HG02970 (cell line): ENCODE measurements around the gene PWWP3B.
"Not testable (repeated sequence)": the region's sequence is repeated elsewhere in the genome, so short reads cannot be mapped to it uniquely, and the experiment has no call there.

Source experiments
- ATAC-seq: cut with Tn5 transposase; IDR thresholded peaks from one replicate; pipeline ENCODE4 v1.9.1; 2021; ENCODE audit warnings: mild to moderate bottlenecking, moderate library complexity, moderate number of reproducible peaks; ENCODE audit not compliant: unreplicated experiment, low FRiP score

The PWWP3B gene

DNA sequence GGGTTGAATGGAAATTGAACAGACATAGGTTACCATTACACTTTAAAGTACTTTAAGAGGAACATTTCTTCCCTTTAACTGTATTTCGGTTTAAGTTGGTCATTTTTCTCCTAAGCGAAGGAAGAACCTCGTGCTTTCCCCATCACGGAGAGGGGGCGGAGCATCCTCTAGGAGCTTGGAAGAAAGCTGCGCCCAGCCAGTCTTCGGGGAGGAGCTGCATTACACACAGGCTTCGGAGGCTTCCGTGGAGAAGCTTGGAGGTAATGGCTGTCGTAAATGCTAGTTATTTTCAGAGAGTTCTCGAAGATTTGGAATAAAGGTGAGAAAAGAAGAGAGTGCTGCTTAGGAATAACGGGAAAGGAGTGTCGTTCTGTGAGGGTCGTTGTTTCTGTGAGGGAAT is at the start of gene PWWP3B:
TSS of gene PWWP3B (plus strand) at position 199 of the 400 bp plus-strand sequence. CDS start 37,128 bp downstream, outside the sequence.
- no peak for ATAC-seq

DNA sequence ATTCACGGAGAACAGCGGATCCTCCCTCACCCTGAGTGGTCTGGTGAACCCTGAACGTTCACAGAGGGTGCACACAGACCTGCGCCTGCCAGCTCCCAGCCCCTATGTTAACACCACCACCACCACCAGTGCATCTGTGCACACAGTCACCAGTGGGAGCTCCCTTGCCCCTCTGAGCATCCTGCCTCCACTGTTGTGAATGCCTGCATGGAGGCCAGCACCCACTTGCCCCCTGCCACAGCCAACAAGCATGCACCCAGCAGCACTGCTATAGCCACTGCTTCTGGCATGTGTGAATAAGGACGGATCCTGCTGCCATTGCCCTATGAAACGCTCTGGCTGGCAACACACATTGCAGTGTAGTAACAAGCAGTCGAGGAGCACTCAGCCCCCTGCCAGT is 29.1 kb upstream of the PWWP3B start:
- ATAC-seq: no peak

DNA sequence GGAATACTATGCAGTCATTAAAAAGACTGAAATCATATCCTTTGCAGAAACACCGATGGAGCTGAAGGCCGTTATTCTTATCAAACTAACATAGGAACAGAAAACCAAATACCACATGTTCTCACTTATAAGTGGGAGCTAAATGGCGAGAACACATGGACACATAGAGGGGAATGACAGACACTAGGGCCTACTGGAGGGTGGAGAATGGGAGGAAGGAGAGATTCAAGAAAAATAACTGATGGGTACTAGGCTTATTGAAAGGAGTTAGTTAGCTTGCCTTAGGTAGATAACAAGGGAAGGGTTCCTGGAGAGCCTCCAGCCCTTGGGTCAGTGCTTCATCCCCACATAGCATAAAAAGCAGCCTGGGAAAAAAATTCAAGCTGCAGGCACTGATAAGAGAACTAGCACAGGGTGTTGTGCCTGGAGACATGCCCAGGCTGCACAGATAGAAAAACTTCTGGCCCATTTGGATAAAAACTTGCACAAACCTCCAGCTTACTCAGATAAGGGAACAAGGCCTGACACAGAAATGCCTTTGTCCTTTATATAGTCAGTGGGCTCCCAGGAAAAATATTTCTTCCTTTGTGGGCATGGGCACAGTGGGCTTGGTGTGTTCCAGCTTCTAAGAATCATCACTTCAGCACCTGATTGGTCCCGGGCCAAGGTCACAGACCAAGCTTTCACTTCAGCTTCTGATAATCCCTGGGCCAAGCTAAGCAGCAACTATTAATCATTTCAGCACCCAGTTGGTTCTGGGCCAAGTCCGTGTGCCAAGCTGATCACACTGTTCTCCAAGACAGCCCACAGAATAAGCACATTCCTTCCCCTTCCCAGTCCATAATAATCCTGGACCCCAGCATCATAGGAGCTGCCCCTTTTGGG is 23.1 kb upstream of the PWWP3B start:
- ATAC-seq: no peak

DNA sequence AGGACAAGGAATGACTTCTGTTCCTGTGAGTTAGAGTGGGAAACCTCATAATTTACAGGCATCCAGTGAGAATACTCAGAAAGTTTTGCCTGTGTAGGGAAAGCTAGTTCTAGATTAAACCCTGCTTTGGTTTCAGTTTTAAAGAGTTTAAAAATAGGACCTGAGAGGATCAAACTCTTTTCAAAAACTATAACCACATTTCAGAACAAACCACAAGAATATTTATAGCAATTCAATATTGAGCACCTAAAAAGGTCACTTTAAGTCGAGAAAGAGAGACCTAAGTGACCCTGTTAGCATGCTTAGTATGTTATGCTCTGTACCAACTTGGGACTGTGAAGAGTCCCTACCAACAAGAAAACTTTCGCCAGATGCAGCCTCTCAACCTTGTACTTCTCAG is 17.4 kb upstream of the PWWP3B start:
- ATAC-seq: no peak

DNA sequence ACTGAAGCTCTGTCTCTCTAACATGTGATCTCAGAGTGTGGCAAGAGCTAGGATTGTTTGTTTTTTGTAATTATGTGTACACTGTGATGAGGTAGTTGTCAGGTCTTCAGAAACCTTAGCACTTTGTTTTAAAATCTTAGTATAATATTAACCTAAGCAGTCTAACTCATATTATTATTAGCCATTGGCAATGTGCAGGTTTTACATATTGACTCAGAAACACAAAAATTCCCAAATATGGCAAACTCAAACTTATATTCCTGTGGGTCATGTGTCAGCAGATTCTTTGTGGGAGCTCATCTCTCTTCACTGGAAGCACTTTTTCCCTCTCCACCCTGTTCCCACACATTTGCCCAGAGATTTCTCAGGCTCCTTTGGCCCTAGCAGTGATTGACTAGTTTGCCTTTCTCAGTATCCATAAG is 8.2 kb upstream of the PWWP3B start:
- no peak for ATAC-seq

DNA sequence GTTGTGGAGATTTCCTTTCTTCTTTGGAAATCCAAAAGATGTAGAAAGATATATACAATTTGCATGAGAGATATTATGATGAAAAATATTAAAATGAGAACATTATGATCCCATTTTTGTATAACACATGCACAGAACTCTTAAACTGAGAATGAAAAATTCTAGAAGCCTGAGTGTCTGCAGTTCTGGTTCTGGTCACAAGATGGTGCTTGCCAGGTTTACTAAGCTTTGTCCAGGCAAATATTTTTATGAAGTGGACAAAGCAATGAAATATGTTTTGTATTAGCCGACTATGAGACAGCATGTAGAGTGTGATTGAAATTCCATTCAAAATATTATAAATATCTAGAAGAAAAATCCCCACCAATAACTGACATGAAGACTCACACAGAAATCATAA is 2.2 kb downstream of the PWWP3B start:
- no peak for ATAC-seq

DNA sequence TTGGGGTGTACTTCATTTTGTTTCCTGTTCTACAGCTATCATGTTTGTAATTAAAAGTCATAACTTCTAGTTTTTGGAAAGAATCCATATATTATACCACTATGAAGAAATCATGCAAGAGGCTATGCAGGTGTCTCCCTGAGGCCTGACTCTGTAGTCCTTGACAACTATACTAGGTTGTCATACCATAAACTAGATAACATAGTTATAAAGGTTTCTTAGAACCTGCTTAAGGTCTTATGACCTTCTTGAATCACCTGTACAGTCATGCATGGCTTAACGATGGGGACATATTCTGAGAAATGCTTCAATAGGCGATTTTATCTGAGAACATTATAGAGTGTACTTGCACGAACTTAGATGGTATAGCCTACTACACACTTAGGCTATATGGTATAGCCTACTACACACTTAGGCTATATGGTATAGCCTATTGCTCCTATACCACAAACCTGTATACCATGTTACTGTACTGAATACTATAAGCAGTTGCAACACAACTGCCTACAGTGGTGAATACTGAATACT is 3.3 kb downstream of the PWWP3B start:
- no peak for ATAC-seq

DNA sequence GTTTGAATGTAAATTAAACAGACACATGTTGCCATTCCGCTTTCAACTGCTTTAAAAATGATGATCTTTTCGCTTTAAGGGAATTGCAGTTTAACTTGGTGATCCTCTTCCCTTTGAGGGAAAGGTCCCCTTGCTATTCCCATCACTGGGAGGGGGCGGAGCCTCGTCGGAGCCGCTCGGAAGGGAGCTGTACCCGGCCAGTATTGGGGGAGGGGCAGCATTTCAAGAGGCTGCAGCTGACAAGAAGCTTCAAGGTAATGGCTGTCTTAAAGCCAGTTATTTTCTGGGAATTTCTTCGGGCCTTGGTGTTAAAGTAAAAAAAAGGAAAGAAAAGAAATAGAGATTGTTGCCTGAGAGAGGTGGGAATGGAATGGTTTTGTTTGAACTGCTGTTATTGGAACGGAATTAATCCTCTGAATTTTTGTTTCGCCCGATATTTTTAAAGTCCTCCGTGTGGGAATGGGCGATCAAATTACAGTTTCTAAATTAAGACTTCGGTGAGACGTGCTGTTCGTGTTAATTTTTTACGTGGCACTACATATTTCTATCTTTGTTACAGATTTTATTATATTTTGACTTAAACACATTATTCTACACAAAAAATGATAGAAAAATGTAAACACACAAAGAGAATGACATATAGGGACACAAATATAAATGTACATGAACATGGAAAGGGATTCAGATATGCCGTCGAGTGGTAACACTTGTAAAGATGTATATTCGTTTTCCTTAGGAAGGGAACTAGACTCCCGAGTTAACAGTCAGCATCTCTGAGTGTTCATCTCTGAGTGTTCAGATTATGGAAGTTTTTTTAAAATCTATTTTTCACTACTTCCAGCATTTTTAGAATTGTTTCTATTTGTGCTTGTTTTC is 9.2 kb downstream of the PWWP3B start:
- ATAC-seq: no peak

DNA sequence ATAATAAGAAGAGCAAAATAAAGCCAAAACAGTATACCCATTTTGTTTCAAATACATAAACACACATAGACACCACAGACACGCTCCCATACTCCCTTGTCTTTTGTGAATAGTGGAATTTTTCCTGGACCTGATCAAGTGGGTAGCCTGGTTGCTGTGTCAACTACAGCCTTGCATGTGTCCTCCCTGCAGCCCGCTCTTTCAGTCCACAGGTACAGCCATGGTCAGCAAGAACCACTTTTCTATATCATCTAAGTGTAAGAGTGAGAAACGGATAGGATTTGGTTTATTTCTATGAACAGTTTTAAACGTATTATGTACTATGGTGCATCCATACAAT is 9.8 kb downstream of the PWWP3B start:
- no peak for ATAC-seq

DNA sequence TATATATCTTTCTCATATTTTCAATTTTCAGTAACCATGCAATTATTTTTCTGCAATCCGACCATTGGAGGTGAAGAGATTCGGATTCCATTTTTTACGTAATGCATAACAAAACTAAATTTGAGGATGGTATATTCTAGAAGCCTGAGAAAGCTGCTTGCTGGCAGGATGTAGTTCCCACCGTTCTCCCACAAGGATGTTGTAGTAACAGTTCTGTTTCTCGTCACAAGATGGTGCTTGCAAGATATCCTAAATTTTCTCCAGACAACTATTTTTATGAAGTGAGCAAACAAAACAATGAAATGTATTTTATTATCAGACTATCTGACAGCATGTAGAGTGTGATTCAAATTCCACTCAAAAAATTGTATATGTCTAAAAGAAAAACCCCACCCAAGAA is 10.7 kb downstream of the PWWP3B start:
- no peak for ATAC-seq

DNA sequence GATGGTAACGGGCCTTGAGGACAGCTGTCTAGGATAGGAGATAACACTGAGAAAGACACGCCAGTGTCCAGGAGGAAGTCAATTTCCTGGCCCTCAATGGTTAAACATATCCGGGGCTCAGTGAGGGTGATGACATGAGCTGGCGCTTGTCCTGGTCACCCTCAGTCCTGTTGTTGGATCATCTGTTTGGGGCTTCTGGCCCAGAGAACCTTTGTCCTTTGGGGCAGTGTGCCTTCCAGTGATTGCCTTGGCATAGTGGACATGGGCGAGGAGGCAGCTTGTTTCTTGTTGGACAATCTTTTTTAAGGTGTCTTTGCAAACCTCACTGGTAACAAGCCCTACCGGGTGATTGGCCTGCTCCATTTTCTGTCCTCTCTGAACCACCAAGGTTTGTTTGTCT is 15.6 kb downstream of the PWWP3B start:
- not testable (repeated sequence) for ATAC-seq

DNA sequence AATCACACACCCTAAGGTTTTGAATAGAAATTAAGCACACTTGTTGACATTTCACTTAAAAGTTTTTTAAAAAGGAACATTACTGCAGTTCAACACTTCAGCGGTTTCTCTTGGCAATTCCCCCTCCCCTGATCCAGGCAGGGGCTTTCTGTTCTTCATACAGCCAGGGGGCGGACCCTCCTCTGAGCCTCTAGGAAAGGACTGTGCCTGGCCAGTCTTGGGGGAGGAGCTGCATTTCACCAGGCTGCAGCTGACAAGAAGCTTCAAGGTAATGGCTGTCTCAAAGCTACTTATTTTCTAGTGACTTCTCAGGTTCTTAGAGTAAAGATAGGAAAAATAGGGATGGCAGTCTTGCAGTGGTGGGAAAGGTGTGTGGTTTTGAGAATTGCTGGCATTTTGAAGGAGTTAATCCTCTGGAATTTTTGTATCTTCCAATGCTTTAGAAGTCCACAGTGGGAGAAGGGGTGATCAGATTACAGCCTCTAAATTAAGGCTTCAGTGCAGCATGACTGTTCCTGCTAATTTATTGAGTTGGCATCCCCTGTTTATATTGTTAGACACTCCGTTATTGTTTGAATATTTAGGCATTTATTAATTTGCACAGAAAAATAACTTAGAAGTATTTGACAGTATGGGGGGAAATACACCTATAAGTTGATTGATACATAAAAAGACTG is 33.5 kb downstream of the PWWP3B start:
- no peak for ATAC-seq

DNA sequence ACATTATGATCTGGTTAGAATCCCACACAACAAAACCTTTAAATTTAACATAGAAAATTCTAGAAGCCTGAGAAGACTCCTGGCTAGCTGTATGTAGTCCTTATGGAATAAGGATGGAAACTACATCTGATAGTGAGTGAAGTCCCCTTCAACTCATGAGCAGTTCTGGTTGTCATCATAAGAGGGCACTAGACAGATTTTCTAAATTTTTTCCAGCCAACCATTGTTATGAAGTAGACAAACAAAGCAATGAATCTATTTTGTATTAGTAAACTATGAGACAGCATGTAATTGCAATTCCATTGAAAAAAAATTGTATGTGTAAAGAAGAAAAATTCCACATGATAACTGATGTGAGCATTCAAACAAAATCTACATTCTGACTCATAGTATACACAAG is 35.2 kb downstream of the PWWP3B start:
- no peak for ATAC-seq

DNA sequence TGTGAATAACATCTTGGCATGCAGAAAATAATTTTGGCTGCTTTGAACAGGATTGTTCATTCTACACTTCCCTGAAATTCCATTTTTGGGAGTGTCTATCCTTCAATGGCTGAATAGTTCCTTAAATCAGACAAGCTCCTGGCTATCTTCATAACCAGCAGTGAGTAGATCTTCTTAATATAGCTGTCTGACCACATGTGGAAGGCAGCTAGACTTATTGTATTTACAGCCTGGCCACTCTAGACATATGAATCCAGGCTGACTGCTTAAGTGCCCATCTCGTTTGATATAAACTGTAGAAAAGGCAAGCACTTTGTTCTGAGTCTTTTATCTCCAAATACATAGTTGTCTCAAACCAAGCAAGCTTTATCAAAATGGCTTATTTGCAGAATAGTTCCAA is 40.0 kb downstream of the PWWP3B start:
- no peak for ATAC-seq
